ENCODE data around the gene DCX. TPM values are rescaled to one million over a fixed set of nuclear protein-coding genes. Genes with fewer than 3 reads are reported as not detected.

DCX gene
- total RNA-seq, 2 donors from 2014 or later = under 0.01 TPM; not detected in 1

DNA sequence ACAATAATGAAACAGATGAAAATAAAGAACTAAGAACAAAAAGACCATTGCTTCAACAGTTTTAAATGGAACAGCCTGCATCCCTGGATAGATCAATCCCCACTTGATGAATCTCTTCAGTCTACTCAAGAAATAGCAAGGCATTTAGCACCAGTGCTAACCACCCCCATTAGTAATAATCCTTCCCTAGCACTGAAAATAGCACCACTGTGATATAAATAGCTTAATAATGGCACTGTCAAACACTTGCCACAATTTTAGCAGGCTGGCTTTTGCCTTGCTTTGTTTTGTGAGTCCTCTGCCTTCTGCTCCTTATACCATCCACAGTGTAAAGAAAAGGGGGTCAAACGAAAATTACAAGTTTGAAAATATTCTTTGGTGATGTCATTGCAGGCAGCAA, 17.4 kb downstream of the DCX start:
- Histone ChIP-seq H3K4me3 (no peak overlapping the region), H3K9me3 (no peaks in the 10 kb centered on the region), H3K27ac (no peak overlapping the region), H3K4me1 (no peaks in the 10 kb centered on the region), H3K36me3 (replicated peaks in 1 of 2; ENCODE audit: insufficient read depth in 1 of 2, low read depth in 2 of 2) (no peaks in the 10 kb centered on the region), H3K27me3 (no peaks in the 10 kb centered on the region)
- 55 to 63% methylated on average over 1 of the region's 1 CpG for WGBS, 2 donors
- DNase-seq (no peak), ATAC-seq (no peak)
- intact Hi-C loops (cut with DNase I) = no loop called here
- TF ChIP-seq, protein P1, sequence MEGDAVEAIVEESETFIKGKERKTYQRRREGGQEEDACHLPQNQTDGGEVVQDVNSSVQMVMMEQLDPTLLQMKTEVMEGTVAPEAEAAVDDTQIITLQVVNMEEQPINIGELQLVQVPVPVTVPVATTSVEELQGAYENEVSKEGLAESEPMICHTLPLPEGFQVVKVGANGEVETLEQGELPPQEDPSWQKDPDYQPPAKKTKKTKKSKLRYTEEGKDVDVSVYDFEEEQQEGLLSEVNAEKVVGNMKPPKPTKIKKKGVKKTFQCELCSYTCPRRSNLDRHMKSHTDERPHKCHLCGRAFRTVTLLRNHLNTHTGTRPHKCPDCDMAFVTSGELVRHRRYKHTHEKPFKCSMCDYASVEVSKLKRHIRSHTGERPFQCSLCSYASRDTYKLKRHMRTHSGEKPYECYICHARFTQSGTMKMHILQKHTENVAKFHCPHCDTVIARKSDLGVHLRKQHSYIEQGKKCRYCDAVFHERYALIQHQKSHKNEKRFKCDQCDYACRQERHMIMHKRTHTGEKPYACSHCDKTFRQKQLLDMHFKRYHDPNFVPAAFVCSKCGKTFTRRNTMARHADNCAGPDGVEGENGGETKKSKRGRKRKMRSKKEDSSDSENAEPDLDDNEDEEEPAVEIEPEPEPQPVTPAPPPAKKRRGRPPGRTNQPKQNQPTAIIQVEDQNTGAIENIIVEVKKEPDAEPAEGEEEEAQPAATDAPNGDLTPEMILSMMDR (IDR thresholded peaks at IDR 0.05) = no peak
- no peak for TF ChIP-seq POLR2A (IDR thresholded peaks at IDR 0.05)

DNA sequence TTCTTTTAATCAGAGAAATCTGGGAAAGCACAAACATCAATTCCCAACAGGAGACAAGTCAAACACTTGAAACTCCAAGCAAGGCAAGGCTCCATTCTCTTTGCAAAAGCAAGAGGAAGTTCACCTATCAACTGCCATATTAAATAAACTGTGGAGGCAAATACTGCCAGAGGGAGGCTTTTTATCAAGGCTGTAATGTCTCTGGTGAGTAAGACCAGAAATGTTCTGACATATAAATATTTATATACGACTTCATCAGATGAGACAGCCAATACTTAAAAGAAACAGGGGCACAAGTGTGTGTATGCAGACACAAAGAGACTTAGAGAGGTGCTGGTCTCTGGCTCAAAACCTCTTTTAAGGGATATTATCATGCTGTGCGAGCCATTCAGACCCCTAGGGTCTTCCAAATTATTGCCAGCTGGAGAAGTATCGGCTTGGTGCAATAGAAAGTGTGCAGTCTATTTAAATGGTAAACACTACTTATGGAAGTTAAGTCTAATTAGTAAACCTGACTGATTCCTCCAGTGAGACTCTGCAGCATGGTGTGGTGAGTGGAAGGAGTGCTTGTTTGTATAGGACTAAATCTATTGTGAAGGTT, 24.4 kb downstream of the DCX start:
- no peak for ATAC-seq
- no peaks in the 10 kb centered on the region for H3K27me3 ChIP-seq
- H3K36me3 ChIP-seq (replicated peaks in 1 of 2; ENCODE audit: insufficient read depth in 1 of 2, low read depth in 2 of 2) = no peaks in the 10 kb centered on the region
- no peak for TF ChIP-seq POLR2A (IDR thresholded peaks at IDR 0.05)
- no peak overlapping the region for H3K27ac ChIP-seq
- no peaks in the 10 kb centered on the region for H3K9me3 ChIP-seq
- no peaks in the 10 kb centered on the region for H3K4me1 ChIP-seq
- no peak for DNase-seq
- 69 to 75% methylated on average over 3 of the region's 3 CpGs for WGBS, 2 donors
- H3K4me3 ChIP-seq = no peak overlapping the region
- intact Hi-C loops (cut with DNase I) = no loop called here

DNA sequence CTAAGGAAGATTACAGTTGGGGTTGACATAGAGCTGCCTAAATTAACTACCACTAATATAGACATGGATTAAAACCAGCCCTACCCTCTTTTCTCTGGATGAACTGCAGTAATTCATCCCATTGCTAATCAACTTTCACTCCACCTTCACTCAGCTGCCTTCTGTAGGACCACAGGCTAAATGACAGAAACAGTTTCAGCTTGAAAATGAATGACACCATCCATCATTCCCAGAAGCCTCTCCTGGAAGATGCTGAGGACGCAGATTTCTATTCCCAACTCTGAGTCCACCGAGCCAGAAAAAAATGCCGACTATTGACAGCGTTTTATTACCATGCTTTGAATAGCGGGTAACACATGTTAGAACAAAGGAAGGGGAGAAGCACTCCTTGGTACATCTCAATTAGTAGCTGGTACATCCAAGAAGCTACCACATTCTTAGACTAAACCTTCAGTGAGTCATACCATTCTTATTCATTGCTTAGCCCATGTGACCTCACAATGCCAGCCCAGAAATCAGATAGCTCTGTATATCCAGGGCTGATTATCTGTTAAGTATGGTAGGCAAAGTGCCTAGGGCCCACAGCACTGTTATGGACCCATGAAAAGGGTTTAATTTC, 25.3 kb downstream of the DCX start:
- no peaks in the 10 kb centered on the region for H3K36me3 ChIP-seq (replicated peaks in 1 of 2; ENCODE audit: insufficient read depth in 1 of 2, low read depth in 2 of 2)
- DNase-seq = no peak
- H3K27ac ChIP-seq = no peak overlapping the region
- 88 to 97% methylated on average over 5 of the region's 5 CpGs for WGBS, 2 donors
- no peak for TF ChIP-seq POLR2A (IDR thresholded peaks at IDR 0.05)
- TF ChIP-seq, protein P1 (IDR thresholded peaks at IDR 0.05) = no peak
- H3K4me1 ChIP-seq = no peaks in the 10 kb centered on the region
- no peak for ATAC-seq
- H3K9me3 ChIP-seq = no peaks in the 10 kb centered on the region
- no peaks in the 10 kb centered on the region for H3K27me3 ChIP-seq
- no peak overlapping the region for H3K4me3 ChIP-seq
- intact Hi-C loops (cut with DNase I) = no loop called here

DNA sequence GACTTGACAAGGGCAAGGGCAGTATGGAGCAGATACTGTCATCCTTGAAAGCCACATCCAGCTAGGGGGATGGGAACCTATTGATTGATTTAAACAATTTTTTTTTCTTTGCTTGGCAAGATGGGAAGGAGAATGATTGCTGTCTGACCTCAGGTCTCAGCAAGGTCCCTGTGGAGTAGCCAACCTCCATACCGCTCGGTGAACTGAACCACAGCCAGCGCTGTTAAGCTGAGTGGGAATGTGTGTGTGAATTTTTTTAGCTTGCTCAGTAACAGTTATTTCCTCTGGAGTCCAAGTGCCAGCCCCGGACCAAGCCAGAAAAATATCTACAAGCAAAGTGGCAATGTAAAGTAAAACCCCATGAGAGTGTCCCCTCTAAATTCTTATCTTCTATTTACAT, 25.9 kb downstream of the DCX start:
- Histone ChIP-seq H3K4me3 (no peak overlapping the region), H3K9me3 (no peaks in the 10 kb centered on the region), H3K4me1 (no peaks in the 10 kb centered on the region), H3K27ac (no peak overlapping the region), H3K27me3 (no peaks in the 10 kb centered on the region), H3K36me3 (replicated peaks in 1 of 2; ENCODE audit: insufficient read depth in 1 of 2, low read depth in 2 of 2) (no peaks in the 10 kb centered on the region)
- 74 to 100% methylated on average over 1 to 4 of the region's 4 CpGs for WGBS, 2 donors
- TF ChIP-seq, protein P1 (IDR thresholded peaks at IDR 0.05) = no peak
- no peak for TF ChIP-seq POLR2A (IDR thresholded peaks at IDR 0.05)
- ATAC-seq = no peak
- intact Hi-C loops (cut with DNase I) = no loop called here
- no peak for DNase-seq

DNA sequence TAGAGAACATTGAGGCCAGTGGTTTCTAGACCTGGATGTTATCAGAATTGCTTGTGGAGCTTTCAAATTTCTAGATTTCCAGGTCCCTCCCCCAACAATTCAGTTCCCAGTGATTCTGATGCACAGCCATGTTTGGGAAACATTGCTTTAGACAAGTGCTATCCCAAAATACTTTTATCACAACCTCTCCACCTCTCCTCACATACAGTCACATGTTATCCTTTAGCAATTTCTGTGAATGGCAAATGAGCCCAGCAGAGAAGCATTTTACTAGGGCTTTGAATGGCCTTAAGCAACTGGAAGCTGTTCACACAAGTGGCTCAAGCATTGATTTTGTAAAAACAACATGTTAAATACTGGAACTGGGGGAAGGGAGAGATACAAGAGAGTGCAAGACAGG, 29.7 kb downstream of the DCX start:
- intact Hi-C loops (cut with DNase I) = no loop called here
- ATAC-seq (no peak), DNase-seq (no peak)
- H3K4me3 ChIP-seq = no peak overlapping the region
- H3K27me3 ChIP-seq = no peaks in the 10 kb centered on the region
- TF ChIP-seq, protein P1 (IDR thresholded peaks at IDR 0.05) = no peak
- no peak for TF ChIP-seq POLR2A (IDR thresholded peaks at IDR 0.05)
- H3K36me3 ChIP-seq (replicated peaks in 1 of 2; ENCODE audit: insufficient read depth in 1 of 2, low read depth in 2 of 2) = no peaks in the 10 kb centered on the region
- H3K9me3 ChIP-seq = no peaks in the 10 kb centered on the region
- no peak overlapping the region for H3K27ac ChIP-seq
- no peaks in the 10 kb centered on the region for H3K4me1 ChIP-seq

Data from body of pancreas (tissue), 4 donors.